HFF-Myc (cell line): Measurements from ENCODE around the gene HDAC4.

Source experiments
- DNase-seq: peaks from one replicate; pipeline ENCODE4 v3.0.0-alpha.2; 2011; ENCODE audit warnings: low read depth; ENCODE audit errors: extremely low read depth
- H3K4me3 ChIP-seq: replicated peaks from 2 replicates; pipeline ENCODE4 v1.5.1; 2011; ENCODE audit warnings: low read depth, mild to moderate bottlenecking, control low read depth, low read length
- CTCF ChIP-seq: IDR thresholded peaks from 2 replicates; pipeline ENCODE4 v1.5.1; 2012; ENCODE audit warnings: mild to moderate bottlenecking, low read depth, low read length, control low read depth; ENCODE audit errors: missing control alignments

The HDAC4 gene

DNA sequence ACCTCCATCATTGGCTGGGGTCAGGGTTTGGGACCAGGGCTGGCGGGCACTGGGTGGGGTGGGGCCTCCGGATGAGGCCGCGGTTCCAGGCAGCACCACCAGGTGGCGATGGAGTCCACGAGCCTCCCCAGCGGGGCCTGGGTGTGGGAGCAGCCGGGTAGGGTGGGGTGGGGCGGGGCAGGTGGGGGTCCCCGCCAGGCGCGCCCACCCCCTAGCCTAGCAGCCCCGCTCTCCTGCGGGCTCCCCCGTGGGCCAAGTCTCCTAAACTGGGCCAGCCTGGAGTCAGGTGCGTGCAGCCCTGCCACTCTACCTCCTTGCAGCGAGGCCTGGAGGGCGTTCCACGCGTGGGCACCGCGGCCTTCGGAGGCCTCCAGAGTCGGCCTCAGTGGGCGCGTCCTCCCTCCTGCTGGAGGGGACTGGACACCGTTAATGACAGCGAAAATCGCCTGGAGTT lies 365.4 kb downstream of the HDAC4 start:
- DNase-seq, result no peak
- peak; percentile 70 for TF ChIP-seq CTCF
- H3K4me3 ChIP-seq, result no peak overlapping the region

GRCh38 chr2:239034561-239035341 lies 366.1 kb downstream of the HDAC4 start:
- no peak for TF ChIP-seq CTCF
- no peak for DNase-seq
- no peak overlapping the region for H3K4me3 ChIP-seq

DNA sequence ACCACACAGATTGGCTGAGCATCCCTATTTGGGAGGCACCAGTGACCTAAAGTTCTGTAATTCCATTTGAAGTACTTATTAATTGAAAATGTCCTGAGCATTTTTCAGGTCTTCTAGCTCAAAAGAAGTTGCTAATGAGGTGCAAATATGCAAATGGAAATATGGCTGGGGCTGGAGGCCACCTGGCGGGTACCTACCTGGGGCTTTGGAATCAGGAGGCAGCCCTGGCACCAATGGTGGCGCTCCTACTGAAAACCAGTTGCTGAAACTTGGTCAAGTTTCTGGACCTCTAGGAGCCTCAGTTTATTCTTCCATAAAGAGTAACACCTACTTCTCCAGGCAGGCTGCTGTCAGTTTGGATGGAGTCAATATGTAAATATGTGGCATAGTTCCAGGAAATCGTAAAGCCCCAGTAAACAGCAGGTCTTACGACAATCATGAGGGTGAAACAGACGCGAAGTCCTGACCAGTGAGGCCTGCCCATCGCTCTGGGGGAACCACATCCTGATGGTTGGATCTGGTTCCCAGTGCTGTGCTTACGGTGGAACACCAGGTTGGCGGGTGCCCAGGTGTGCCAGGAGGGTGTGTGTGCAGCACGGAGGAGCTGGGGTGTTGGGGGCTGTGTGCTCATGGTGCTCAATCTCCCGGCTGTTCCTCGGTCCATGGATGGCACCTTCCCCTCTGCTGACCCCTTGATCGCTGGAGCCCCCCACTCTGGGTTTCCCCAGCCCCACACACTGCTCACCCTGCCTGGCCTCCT lies 366.8 kb downstream of the HDAC4 start:
- TF ChIP-seq CTCF, result no peak
- no peak overlapping the region for H3K4me3 ChIP-seq
- DNase-seq, result no peak

DNA sequence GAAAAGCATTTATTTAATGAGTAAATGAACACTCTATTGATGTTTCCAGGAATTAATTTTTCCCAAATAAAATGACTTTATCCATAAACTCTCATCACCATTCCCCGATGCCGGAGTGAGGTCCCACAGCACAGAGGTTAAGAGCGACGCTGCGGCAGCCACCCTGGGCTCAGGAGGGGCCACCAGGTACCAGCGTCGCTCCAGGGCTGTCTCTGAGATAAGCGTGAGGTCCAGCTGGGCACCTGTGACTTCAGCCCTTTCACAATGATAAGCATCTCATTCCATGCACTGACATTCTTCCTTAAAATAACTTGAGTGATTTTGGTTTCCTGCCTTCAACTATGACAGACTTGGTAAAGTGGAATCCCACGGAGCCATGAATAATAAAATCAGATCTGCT lies 370.9 kb downstream of the HDAC4 start:
- DNase-seq, result no peak
- no peak overlapping the region for H3K4me3 ChIP-seq
- no peak for TF ChIP-seq CTCF

GRCh38 chr2:239028253-239028619 lies 372.6 kb downstream of the HDAC4 start:
- H3K4me3 ChIP-seq, result no peak overlapping the region
- DNase-seq, result no peak

More at GRCh38 chr2:239028253-239028619, 372.6 kb downstream of the HDAC4 start:
- no peak for TF ChIP-seq CTCF
